Neural cell (in vitro differentiated cells): ENCODE measurements around the gene OPRL1. TPM values are rescaled to one million over a fixed set of nuclear protein-coding genes. Genes with fewer than 3 reads are reported as not detected.

Experiments
- H2AFZ ChIP-seq: fragments of 200-600, 300-800 bp; sonication (generic), shearing (Covaris generic); 2 replicates; pipeline ENCODE4 v1.6.0; 2014; ENCODE audit warnings: low read depth, mild to moderate bottlenecking, antibody characterized with exemption, low read length, moderate library complexity
- H3F3A ChIP-seq: fragments of 200-600 bp; shearing (Covaris generic); 2 replicates; pipeline ENCODE4 v1.6.1; 2016; ENCODE audit warnings: mild to moderate bottlenecking, moderate library complexity, mixed read lengths, antibody characterized with exemption, low read length; ENCODE audit not compliant: insufficient read depth, poor library complexity, severe bottlenecking
- H3K27ac ChIP-seq: fragments of 200-600, 300-800 bp; sonication (generic), shearing (Covaris generic); 2 replicates; pipeline ENCODE4 v1.5.1; 2014; ENCODE audit warnings: mild to moderate bottlenecking, low read length, moderate library complexity
- H3K27me3 ChIP-seq: fragments of 300-800, 200-600 bp; sonication (generic), shearing (Covaris generic); 2 replicates; pipeline ENCODE4 v1.6.0; 2014; ENCODE audit warnings: mild to moderate bottlenecking, low read depth, low read length, moderate library complexity; ENCODE audit not compliant: insufficient read depth
- H3K36me3 ChIP-seq: fragments of 300-800, 200-600 bp; sonication (generic), shearing (Covaris generic); 2 replicates; pipeline ENCODE4 v1.5.1; 2014; ENCODE audit warnings: mild to moderate bottlenecking, antibody characterized with exemption, low read length, moderate library complexity; ENCODE audit not compliant: insufficient read depth
- H3K4me2 ChIP-seq: fragments of 300-800, 200-600 bp; sonication (generic), shearing (Covaris generic); 2 replicates; pipeline ENCODE4 v1.6.0; 2014; ENCODE audit warnings: mild to moderate bottlenecking, low read length
- H3K4me3 ChIP-seq: fragments of 300-800, 200-600 bp; sonication (generic), shearing (Covaris generic); 2 replicates; pipeline ENCODE4 v1.5.1; 2014; ENCODE audit warnings: mild to moderate bottlenecking, low read length, moderate library complexity
- H3K79me2 ChIP-seq: fragments of 200-600 bp; shearing (Covaris generic); replicated peaks from 2 replicates; pipeline ENCODE4 v1.6.0; 2014; ENCODE audit warnings: mild to moderate bottlenecking, low read length, moderate library complexity; ENCODE audit not compliant: insufficient read depth
- H3K9ac ChIP-seq: fragments of 300-800, 200-600 bp; sonication (generic), shearing (Covaris generic); 2 replicates; pipeline ENCODE4 v1.6.1; 2016; ENCODE audit warnings: mild to moderate bottlenecking, low read length, mixed read lengths
- H3K9me2 ChIP-seq: fragments of 200-600 bp; shearing (Covaris generic); 2 replicates; pipeline ENCODE4 v1.6.1; 2016; ENCODE audit warnings: mild to moderate bottlenecking, low read length, mixed read lengths; ENCODE audit not compliant: insufficient read depth
- H3K9me3 ChIP-seq: fragments of 200-600, 300-800 bp; sonication (generic), shearing (Covaris generic); 2 replicates; pipeline ENCODE4 v1.6.1; 2016; ENCODE audit warnings: mild to moderate bottlenecking, mixed run types, low read length, moderate library complexity, mixed read lengths
- H4K20me1 ChIP-seq: fragments of 200-600 bp; shearing (Covaris generic); 2 replicates; pipeline ENCODE4 v1.6.1; 2016; ENCODE audit warnings: mild to moderate bottlenecking, mixed run types; ENCODE audit not compliant: insufficient read depth
- CTCF ChIP-seq: fragments of 450-650 bp; IDR thresholded peaks from 2 replicates; pipeline ENCODE4 v1.5.1; 2014; ENCODE audit warnings: antibody characterized with exemption, mild to moderate bottlenecking, moderate library complexity; ENCODE audit not compliant: poor library complexity, severe bottlenecking
- EP300 ChIP-seq: fragments of 450-650 bp; conservative IDR thresholded peaks from 2 replicates; pipeline ENCODE4 v1.6.1; 2014; ENCODE audit warnings: antibody characterized with exemption, mild to moderate bottlenecking, moderate library complexity; ENCODE audit not compliant: poor library complexity, severe bottlenecking
- EZH2 ChIP-seq: fragments of 200-600, 300-800 bp; shearing (Covaris generic), sonication (generic); IDR thresholded peaks from 2 replicates; pipeline ENCODE4 v1.6.1; 2014; ENCODE audit warnings: antibody characterized with exemption, low read length, borderline replicate concordance, mild to moderate bottlenecking; ENCODE audit not compliant: insufficient read depth, poor library complexity, severe bottlenecking
- MXI1 ChIP-seq: fragments of 450-650 bp; conservative IDR thresholded peaks from 2 replicates; pipeline ENCODE4 v1.6.1; 2014; ENCODE audit warnings: antibody characterized with exemption, mild to moderate bottlenecking; ENCODE audit not compliant: poor library complexity, severe bottlenecking
- POLR2AphosphoS5 ChIP-seq: IDR thresholded peaks from 2 replicates; pipeline ENCODE4 v1.6.1; 2012
- RAD21 ChIP-seq: fragments of 450-650 bp; conservative IDR thresholded peaks from 2 replicates; pipeline ENCODE4 v1.6.1; 2014; ENCODE audit warnings: antibody characterized with exemption, mild to moderate bottlenecking, moderate library complexity
- REST ChIP-seq: IDR thresholded peaks from 2 replicates; pipeline ENCODE4 v1.6.1; 2012; ENCODE audit warnings: borderline replicate concordance
- SMC3 ChIP-seq: fragments of 450-650 bp; conservative IDR thresholded peaks from 2 replicates; pipeline ENCODE4 v1.6.1; 2014; ENCODE audit warnings: antibody characterized with exemption, mild to moderate bottlenecking, moderate library complexity; ENCODE audit not compliant: poor library complexity
- TAF1 ChIP-seq: IDR thresholded peaks from 2 replicates; pipeline ENCODE4 v1.6.1; 2012; ENCODE audit warnings: low read depth
- polyA plus RNA-seq: library from polyadenylated mRNA; depleted of rRNA; stranded (reverse); fragments of >200 nt; gene quantifications from 2 replicates; pipeline ENCODE4 v1.2.3, GENCODE V29; 2014

Gene OPRL1
- polyA plus RNA-seq, 1 donor from 2014 or later, result 18.3 TPM

GRCh38 chr20:64041040-64041780 is 38.7 kb upstream of the OPRL1 start:
- H3K27me3 ChIP-seq, result peaks cover 91% of the 10 kb centered on the region
- no peaks in the 10 kb centered on the region for H3F3A ChIP-seq
- no peaks in the 10 kb centered on the region for H4K20me1 ChIP-seq
- H3K79me2 ChIP-seq, result no peaks in the 10 kb centered on the region
- H3K36me3 ChIP-seq, result no peaks in the 10 kb centered on the region
- TF ChIP-seq TAF1 (no peak), MXI1 (no peak), EP300 (no peak), REST (no peak), EZH2 (no peak), POLR2AphosphoS5 (no peak), RAD21 (no peak), CTCF (no peak), SMC3 (no peak)
- H3K27ac ChIP-seq, result no peak overlapping the region
- no peak overlapping the region for H3K9ac ChIP-seq
- no peak overlapping the region for H3K4me3 ChIP-seq
- H3K9me3 ChIP-seq, result no peaks in the 10 kb centered on the region
- H3K9me2 ChIP-seq, result no peaks in the 10 kb centered on the region
- no peak overlapping the region for H2AFZ ChIP-seq
- no peak overlapping the region for H3K4me2 ChIP-seq

- no peak overlapping the region for H3K4me2 ChIP-seq
- H3K27me3 ChIP-seq, result peaks cover 96% of the 10 kb centered on the region
- H3K36me3 ChIP-seq, result no peaks in the 10 kb centered on the region
- no peaks in the 10 kb centered on the region for H3K9me3 ChIP-seq
- H4K20me1 ChIP-seq, result no peaks in the 10 kb centered on the region
- H2AFZ ChIP-seq, result no peak overlapping the region
- H3K9ac ChIP-seq, result no peak overlapping the region
- H3F3A ChIP-seq, result no peaks in the 10 kb centered on the region
- H3K9me2 ChIP-seq, result no peaks in the 10 kb centered on the region
- no peak overlapping the region for H3K4me3 ChIP-seq
- TF ChIP-seq EZH2, result peak; percentile 28
- no peak for TF ChIP-seq POLR2AphosphoS5
- no peaks in the 10 kb centered on the region for H3K79me2 ChIP-seq
- H3K27ac ChIP-seq, result no peak overlapping the region
Measured at GRCh38 chr20:64041781-64042053, 38.2 kb upstream of the OPRL1 start.
